Mesenchymal stem cell (in vitro differentiated cells and primary cell): ENCODE data around the gene BDKRB2.

Source experiments
- DNase-seq: peaks from one replicate; pipeline ENCODE4 v3.0.0-alpha.2; 2013
- H2AFZ ChIP-seq: one replicate; pipeline ENCODE4 v1.6.1; 2013; ENCODE audit warnings: low read depth, mild to moderate bottlenecking, control low read depth, inconsistent platforms, low read length, moderate library complexity
- H2AK5ac ChIP-seq: 2 replicates; pipeline ENCODE4 v1.6.1; 2013; ENCODE audit warnings: low read length, moderate library complexity, mild to moderate bottlenecking, inconsistent platforms; ENCODE audit not compliant: severe bottlenecking
- H2BK120ac ChIP-seq: one replicate; pipeline ENCODE4 v1.6.1; 2013; ENCODE audit warnings: low read depth, mild to moderate bottlenecking, inconsistent platforms, low read length, moderate library complexity
- H2BK12ac ChIP-seq, 2 experiments: one replicate each; pipeline ENCODE4 v1.6.1; 2013; ENCODE audit warnings: inconsistent platforms in 2 of 2, low read length in 2 of 2, mild to moderate bottlenecking in 2 of 2, moderate library complexity in 2 of 2, control low read depth in 1 of 2
- H2BK15ac ChIP-seq: one replicate; pipeline ENCODE4 v1.6.1; 2013; ENCODE audit warnings: mild to moderate bottlenecking, low read depth, inconsistent platforms; ENCODE audit not compliant: poor library complexity, severe bottlenecking
- H2BK5ac ChIP-seq: 2 replicates; pipeline ENCODE4 v1.6.1; 2013; ENCODE audit warnings: low read depth, mild to moderate bottlenecking, low read length, control low read depth, inconsistent platforms; ENCODE audit not compliant: poor library complexity, severe bottlenecking
- H3K14ac ChIP-seq, 2 experiments: one replicate each; pipeline ENCODE4 v1.6.1; 2013; ENCODE audit warnings: inconsistent platforms in 2 of 2, low read length in 2 of 2, control low read depth in 1 of 2, mild to moderate bottlenecking in 1 of 2, moderate library complexity in 1 of 2
- H3K18ac ChIP-seq, 2 experiments: one replicate each; pipeline ENCODE4 v1.6.1; 2013; ENCODE audit warnings: inconsistent platforms in 2 of 2, low read length in 2 of 2, control low read depth in 1 of 2, low read depth in 1 of 2, mild to moderate bottlenecking in 1 of 2
- H3K23ac ChIP-seq, 2 experiments: one replicate each; pipeline ENCODE4 v1.6.1; 2013; ENCODE audit warnings: inconsistent platforms in 2 of 2, low read length in 2 of 2, mild to moderate bottlenecking in 2 of 2, moderate library complexity in 2 of 2, control low read depth in 1 of 2
- H3K27ac ChIP-seq: 2 replicates; pipeline ENCODE4 v1.5.1; 2013; ENCODE audit warnings: mild to moderate bottlenecking, moderate library complexity, low read length, control low read depth, inconsistent platforms; ENCODE audit not compliant: poor library complexity, severe bottlenecking
- H3K27me3 ChIP-seq, 2 experiments: 2 replicates each; pipeline versions ENCODE4 v1.6.1 to v1.7.0; 2013; ENCODE audit warnings: low read length in 2 of 2, mild to moderate bottlenecking in 2 of 2, moderate library complexity in 2 of 2, control low read depth in 1 of 2, inconsistent platforms in 1 of 2; ENCODE audit not compliant: control insufficient read depth in 1 of 2, insufficient read depth in 1 of 2
- H3K36me3 ChIP-seq, 2 experiments: 2 replicates each; pipeline versions ENCODE4 v1.6.1 to v1.7.0; 2013; ENCODE audit warnings: low read length in 2 of 2, control low read depth in 1 of 2, inconsistent platforms in 1 of 2, low read depth in 1 of 2, mild to moderate bottlenecking in 1 of 2; ENCODE audit not compliant: insufficient read depth in 2 of 2, control insufficient read depth in 1 of 2
- H3K4ac ChIP-seq, 2 experiments: one replicate each; pipeline ENCODE4 v1.6.1; 2013; ENCODE audit warnings: inconsistent platforms in 2 of 2, low read length in 2 of 2, mild to moderate bottlenecking in 2 of 2, moderate library complexity in 2 of 2, control low read depth in 1 of 2, low read depth in 1 of 2
- H3K4me1 ChIP-seq: 2 replicates; pipeline ENCODE4 v1.6.1; 2013; ENCODE audit warnings: low read depth, low read length, control low read depth; ENCODE audit not compliant: control insufficient read depth, insufficient read depth
- H3K4me2 ChIP-seq: 2 replicates; pipeline ENCODE4 v1.6.1; 2013; ENCODE audit warnings: low read length, mild to moderate bottlenecking, inconsistent platforms; ENCODE audit not compliant: poor library complexity, severe bottlenecking
- H3K4me3 ChIP-seq, 2 experiments: 2 replicates each; pipeline versions ENCODE4 v1.5.1 to v1.7.0; 2013; ENCODE audit warnings: low read length in 2 of 2, mild to moderate bottlenecking in 2 of 2, control low read depth in 1 of 2, low read depth in 1 of 2; ENCODE audit not compliant: insufficient read depth in 1 of 2
- H3K79me1 ChIP-seq: replicated peaks from 2 replicates; pipeline ENCODE4 v1.6.1; 2013; ENCODE audit warnings: mild to moderate bottlenecking, control low read depth, low read length, inconsistent platforms; ENCODE audit not compliant: poor library complexity, severe bottlenecking
- H3K9ac ChIP-seq: 2 replicates; pipeline ENCODE4 v1.7.0; 2013; ENCODE audit warnings: mild to moderate bottlenecking, low read length, moderate library complexity
- H3K9me3 ChIP-seq: 2 replicates; pipeline ENCODE4 v1.7.0; 2013; ENCODE audit warnings: mild to moderate bottlenecking, low read length; ENCODE audit not compliant: control insufficient read depth
- H4K8ac ChIP-seq: one replicate; pipeline ENCODE4 v1.6.1; 2013; ENCODE audit warnings: inconsistent platforms, mild to moderate bottlenecking, low read length, moderate library complexity
- H4K91ac ChIP-seq: one replicate; pipeline ENCODE4 v1.6.1; 2013; ENCODE audit warnings: mild to moderate bottlenecking, low read length, inconsistent platforms
- WGBS: methylation state at CpG from one replicate; pipeline ENCODE4 v1.1.7; 2013; ENCODE audit warnings: mixed read lengths; 5-methylcytosine and 5-hydroxymethylcytosine counted together

Gene BDKRB2

DNA sequence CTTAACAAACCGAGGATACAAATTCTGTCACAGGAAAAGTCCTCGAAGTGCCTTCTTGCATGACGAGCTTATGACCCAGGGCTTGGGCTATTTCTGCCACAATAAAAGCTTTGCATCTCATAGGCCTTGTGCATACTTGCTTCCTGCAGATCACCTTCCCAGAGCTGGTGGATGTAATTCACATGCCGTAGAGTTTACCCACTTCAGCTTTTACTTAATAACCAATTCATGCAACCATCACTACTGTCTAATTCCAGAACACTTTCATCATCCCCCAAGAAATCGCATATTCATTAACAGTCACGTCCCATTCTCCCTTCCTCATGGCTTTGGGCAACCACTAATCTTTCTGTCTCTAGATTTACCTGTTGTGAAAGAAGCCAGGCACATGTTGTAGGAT, 42.4 kb downstream of the BDKRB2 start:
- Histone ChIP-seq H3K36me3 (peaks cover 16 to 58% of the 10 kb centered on the region in 2 experiments), H3K4me1 (peaks cover 17% of the 10 kb centered on the region), H3K79me1 (peaks cover 10% of the 10 kb centered on the region), H3K4me3 (no peak overlapping the region), H3K4ac (peak overlapping the region in 1 of 2 experiments; percentile 63), H2AK5ac (peak overlapping the region; percentile 94), H3K27ac (peak overlapping the region; percentile 75), H3K18ac (peak overlapping the region; percentile 37 to 55), H3K27me3 (no peaks in the 10 kb centered on the region), H3K9me3 (no peaks in the 10 kb centered on the region), H4K91ac (peak overlapping the region; percentile 41), H3K4me2 (no peak overlapping the region), H2BK120ac (no peak overlapping the region), H2BK15ac (no peak overlapping the region), H3K23ac (no peak overlapping the region), H2AFZ (no peak overlapping the region), H3K14ac (no peak overlapping the region), H2BK5ac (no peak overlapping the region), H2BK12ac (peak overlapping the region; percentile 45 to 94), H4K8ac (peak overlapping the region; percentile 31), H3K9ac (no peak overlapping the region)
- 91% methylated on average over 6 of the region's 6 CpGs for WGBS
- DNase-seq, result peak; percentile 22

GRCh38 chr14:96249029-96249428, 44.4 kb downstream of the BDKRB2 start:
- H3K14ac ChIP-seq, result no peak overlapping the region
- no peak overlapping the region for H4K91ac ChIP-seq
- H3K4me2 ChIP-seq, result no peak overlapping the region
- H3K27me3 ChIP-seq, result no peaks in the 10 kb centered on the region
- H2BK15ac ChIP-seq, result no peak overlapping the region
- WGBS, result 6% methylated on average over 5 of the region's 5 CpGs
- no peak overlapping the region for H3K23ac ChIP-seq
- no peak overlapping the region for H3K9ac ChIP-seq
- H2BK5ac ChIP-seq, result no peak overlapping the region
- H2BK120ac ChIP-seq, result peak overlapping the region; percentile 91
- H2AFZ ChIP-seq, result no peak overlapping the region
- H3K9me3 ChIP-seq, result no peaks in the 10 kb centered on the region
- peaks cover 12 to 38% of the 10 kb centered on the region in 2 experiments for H3K36me3 ChIP-seq
- H3K4ac ChIP-seq, result no peak overlapping the region
- DNase-seq, result peak; percentile 93
- H3K79me1 ChIP-seq, result peaks cover 4% of the 10 kb centered on the region
- H2BK12ac ChIP-seq, result peak overlapping the region in 1 of 2 experiments; percentile 75
- H4K8ac ChIP-seq, result no peak overlapping the region
- H3K4me3 ChIP-seq, result no peak overlapping the region
- H3K4me1 ChIP-seq, result peaks cover 32% of the 10 kb centered on the region
- H2AK5ac ChIP-seq, result peak overlapping the region; percentile 81
- peak overlapping the region in 1 of 2 experiments; percentile 63 for H3K18ac ChIP-seq
- no peak overlapping the region for H3K27ac ChIP-seq

GRCh38 chr14:96250485-96250884, 45.8 kb downstream of the BDKRB2 start:
- H2AFZ ChIP-seq, result no peak overlapping the region
- no peak overlapping the region for H3K4me3 ChIP-seq
- H3K18ac ChIP-seq, result no peak overlapping the region
- H3K79me1 ChIP-seq, result peaks cover 8% of the 10 kb centered on the region
- H4K91ac ChIP-seq, result no peak overlapping the region
- no peak overlapping the region for H3K9ac ChIP-seq
- no peaks in the 10 kb centered on the region for H3K27me3 ChIP-seq
- H3K27ac ChIP-seq, result no peak overlapping the region
- H3K4me2 ChIP-seq, result no peak overlapping the region
- H3K4ac ChIP-seq, result no peak overlapping the region
- H3K14ac ChIP-seq, result no peak overlapping the region
- H2BK15ac ChIP-seq, result no peak overlapping the region
- 72% methylated on average over 2 of the region's 3 CpGs for WGBS
- peak overlapping the region; percentile 76 for H2AK5ac ChIP-seq
- H2BK12ac ChIP-seq, result peak overlapping the region in 1 of 2 experiments; percentile 21
- no peak overlapping the region for H2BK120ac ChIP-seq
- peaks cover 12 to 23% of the 10 kb centered on the region in 2 experiments for H3K36me3 ChIP-seq
- H4K8ac ChIP-seq, result no peak overlapping the region
- no peak overlapping the region for H2BK5ac ChIP-seq
- no peak overlapping the region for H3K23ac ChIP-seq
- no peaks in the 10 kb centered on the region for H3K9me3 ChIP-seq
- no peak for DNase-seq
- H3K4me1 ChIP-seq, result peaks cover 34% of the 10 kb centered on the region

GRCh38 chr14:96251656-96252155, 47.1 kb downstream of the BDKRB2 start:
- Histone ChIP-seq H3K27ac (no peak overlapping the region), H2BK15ac (no peak overlapping the region), H3K27me3 (no peaks in the 10 kb centered on the region), H3K18ac (peak overlapping the region; percentile 86 to 97), H3K9ac (no peak overlapping the region), H4K8ac (peak overlapping the region; percentile 14), H3K23ac (no peak overlapping the region), H3K14ac (no peak overlapping the region), H3K4me3 (no peak overlapping the region), H3K4ac (peak overlapping the region; percentile 24 to 56), H3K79me1 (peaks cover 8% of the 10 kb centered on the region), H3K4me2 (no peak overlapping the region), H3K36me3 (peaks cover 7 to 17% of the 10 kb centered on the region in 2 experiments), H2BK120ac (peak overlapping the region; percentile 88), H2AK5ac (peak overlapping the region; percentile 98), H3K9me3 (no peaks in the 10 kb centered on the region), H2BK5ac (no peak overlapping the region), H2BK12ac (peak overlapping the region; percentile 98), H4K91ac (peak overlapping the region; percentile 96), H3K4me1 (peaks cover 25% of the 10 kb centered on the region), H2AFZ (no peak overlapping the region)
- WGBS, result 71% methylated on average over 3 of the region's 4 CpGs
- no peak for DNase-seq
